ENCODE data around the gene RPS6KC1.
"Not testable (repeated sequence)": the region's sequence is repeated elsewhere in the genome, so short reads cannot be mapped to it uniquely, and the experiment has no call there.

The RPS6KC1 gene

GRCh38 chr1:213281640-213282301 lies 230.7 kb downstream of the RPS6KC1 start:
- DNase-seq (ENCODE audit: low read depth), result no peak

- peak; percentile 41 for DNase-seq (ENCODE audit: low read depth)
Observed at GRCh38 chr1:213284626-213285025, 233.6 kb downstream of the RPS6KC1 start.

- no peak for DNase-seq (ENCODE audit: low read depth)
Observed at GRCh38 chr1:213286235-213286634, 235.2 kb downstream of the RPS6KC1 start.

- DNase-seq (ENCODE audit: low read depth), result peak; percentile 13
Observed at GRCh38 chr1:213287987-213288386, 236.9 kb downstream of the RPS6KC1 start.

GRCh38 chr1:213291526-213291925 lies 240.5 kb downstream of the RPS6KC1 start:
- DNase-seq (ENCODE audit: low read depth), result no peak

GRCh38 chr1:213292614-213293013 lies 241.6 kb downstream of the RPS6KC1 start:
- no peak for DNase-seq (ENCODE audit: low read depth)

- no peak for DNase-seq (ENCODE audit: low read depth)
Observed at GRCh38 chr1:213295860-213296259, 244.8 kb downstream of the RPS6KC1 start.

GRCh38 chr1:213296558-213296957 lies 245.5 kb downstream of the RPS6KC1 start:
- peak; percentile 71 for DNase-seq (ENCODE audit: low read depth)

- no peak for DNase-seq (ENCODE audit: low read depth)
Observed at GRCh38 chr1:213297021-213297420, 246.0 kb downstream of the RPS6KC1 start.

- DNase-seq (ENCODE audit: low read depth), result no peak
Observed at GRCh38 chr1:213300433-213300832, 249.4 kb downstream of the RPS6KC1 start.

GRCh38 chr1:213301524-213301923 lies 250.5 kb downstream of the RPS6KC1 start:
- DNase-seq (ENCODE audit: low read depth), result not testable (repeated sequence)

GRCh38 chr1:213303286-213303685 lies 252.2 kb downstream of the RPS6KC1 start:
- peak; percentile 13 for DNase-seq (ENCODE audit: low read depth)

GRCh38 chr1:213315571-213315970 lies 264.5 kb downstream of the RPS6KC1 start:
- DNase-seq (ENCODE audit: low read depth), result no peak

GRCh38 chr1:213318458-213318857 lies 267.4 kb downstream of the RPS6KC1 start:
- not testable (repeated sequence) for DNase-seq (ENCODE audit: low read depth)

- no peak for DNase-seq (ENCODE audit: low read depth)
Observed at GRCh38 chr1:213320191-213320870, 269.3 kb downstream of the RPS6KC1 start.
